DND-41 (cell line): Measurements from ENCODE around the gene RFK.

Experiments used
- ATAC-seq: fragments of 200-7000 bp; cut with Tn5 transposase; 3 replicates; pipeline ENCODE4 v1.9.1; 2021; ENCODE audit warnings: low read depth; ENCODE audit not compliant: insufficient read depth
- DNase-seq: peaks from one replicate; pipeline ENCODE4 v3.0.0-alpha.2; 2020
- H2AFZ ChIP-seq: 2 replicates; pipeline ENCODE4 v1.6.0; 2012; ENCODE audit warnings: low read depth, low read length
- H3K27ac ChIP-seq: 2 replicates; pipeline ENCODE4 v1.5.1; 2012; ENCODE audit warnings: low read length, inconsistent platforms
- H3K27me3 ChIP-seq: fragments of 200-600 bp; sonication (generic); 2 replicates; pipeline ENCODE4 v1.6.0; 2012; ENCODE audit warnings: low read length, mild to moderate bottlenecking, inconsistent platforms; ENCODE audit not compliant: insufficient read depth, poor library complexity
- H3K36me3 ChIP-seq: 2 replicates; pipeline ENCODE4 v1.5.1; 2012; ENCODE audit warnings: low read length, inconsistent platforms; ENCODE audit not compliant: insufficient read depth
- H3K4me1 ChIP-seq: 2 replicates; pipeline ENCODE4 v1.5.1; 2012; ENCODE audit warnings: mild to moderate bottlenecking, low read length; ENCODE audit not compliant: insufficient read depth
- H3K4me2 ChIP-seq: 2 replicates; pipeline ENCODE4 v1.6.0; 2012; ENCODE audit warnings: mild to moderate bottlenecking, moderate library complexity, low read length, inconsistent platforms; ENCODE audit not compliant: insufficient read depth
- H3K4me3 ChIP-seq, 2 experiments: fragments of 200-600 bp in 1 of 2; shearing (Covaris generic) in 1 of 2; 2 replicates each; pipeline ENCODE4 v1.5.1; 2012 to 2016; ENCODE audit warnings: inconsistent platforms in 2 of 2, low read length in 2 of 2, mild to moderate bottlenecking in 2 of 2, low read depth in 1 of 2, moderate library complexity in 1 of 2
- H3K79me2 ChIP-seq: 2 replicates; pipeline ENCODE4 v1.6.0; 2012; ENCODE audit warnings: low read length, inconsistent platforms; ENCODE audit not compliant: insufficient read depth
- H3K9ac ChIP-seq: 2 replicates; pipeline ENCODE4 v1.6.0; 2012; ENCODE audit warnings: low read depth, mild to moderate bottlenecking, inconsistent platforms, low read length, moderate library complexity
- H3K9me3 ChIP-seq: 2 replicates; pipeline ENCODE4 v1.5.1; 2012; ENCODE audit warnings: low read length, moderate library complexity, mild to moderate bottlenecking, inconsistent platforms; ENCODE audit not compliant: insufficient read depth, severe bottlenecking
- H4K20me1 ChIP-seq: 2 replicates; pipeline ENCODE4 v1.6.0; 2012; ENCODE audit warnings: low read length; ENCODE audit not compliant: insufficient read depth
- EZH2 ChIP-seq: IDR thresholded peaks from 3 replicates; pipeline ENCODE4 v1.6.1; 2012; ENCODE audit warnings: borderline replicate concordance, low read depth, mild to moderate bottlenecking, moderate library complexity, low read length, inconsistent platforms; ENCODE audit not compliant: severe bottlenecking
- TF ChIP-seq, protein P1 (sequence below): IDR thresholded peaks from 2 replicates; pipeline ENCODE4 v1.5.1; 2012; ENCODE audit warnings: borderline replicate concordance, low read length, moderate library complexity, mild to moderate bottlenecking; ENCODE audit not compliant: poor library complexity, severe bottlenecking; ENCODE audit errors: extremely low read depth

Gene RFK

GRCh38 chr9:76396597-76396996 lies 2.4 kb upstream of the RFK start:
- TF ChIP-seq, protein P1, sequence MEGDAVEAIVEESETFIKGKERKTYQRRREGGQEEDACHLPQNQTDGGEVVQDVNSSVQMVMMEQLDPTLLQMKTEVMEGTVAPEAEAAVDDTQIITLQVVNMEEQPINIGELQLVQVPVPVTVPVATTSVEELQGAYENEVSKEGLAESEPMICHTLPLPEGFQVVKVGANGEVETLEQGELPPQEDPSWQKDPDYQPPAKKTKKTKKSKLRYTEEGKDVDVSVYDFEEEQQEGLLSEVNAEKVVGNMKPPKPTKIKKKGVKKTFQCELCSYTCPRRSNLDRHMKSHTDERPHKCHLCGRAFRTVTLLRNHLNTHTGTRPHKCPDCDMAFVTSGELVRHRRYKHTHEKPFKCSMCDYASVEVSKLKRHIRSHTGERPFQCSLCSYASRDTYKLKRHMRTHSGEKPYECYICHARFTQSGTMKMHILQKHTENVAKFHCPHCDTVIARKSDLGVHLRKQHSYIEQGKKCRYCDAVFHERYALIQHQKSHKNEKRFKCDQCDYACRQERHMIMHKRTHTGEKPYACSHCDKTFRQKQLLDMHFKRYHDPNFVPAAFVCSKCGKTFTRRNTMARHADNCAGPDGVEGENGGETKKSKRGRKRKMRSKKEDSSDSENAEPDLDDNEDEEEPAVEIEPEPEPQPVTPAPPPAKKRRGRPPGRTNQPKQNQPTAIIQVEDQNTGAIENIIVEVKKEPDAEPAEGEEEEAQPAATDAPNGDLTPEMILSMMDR, result no peak
- no peak for TF ChIP-seq EZH2

DNA sequence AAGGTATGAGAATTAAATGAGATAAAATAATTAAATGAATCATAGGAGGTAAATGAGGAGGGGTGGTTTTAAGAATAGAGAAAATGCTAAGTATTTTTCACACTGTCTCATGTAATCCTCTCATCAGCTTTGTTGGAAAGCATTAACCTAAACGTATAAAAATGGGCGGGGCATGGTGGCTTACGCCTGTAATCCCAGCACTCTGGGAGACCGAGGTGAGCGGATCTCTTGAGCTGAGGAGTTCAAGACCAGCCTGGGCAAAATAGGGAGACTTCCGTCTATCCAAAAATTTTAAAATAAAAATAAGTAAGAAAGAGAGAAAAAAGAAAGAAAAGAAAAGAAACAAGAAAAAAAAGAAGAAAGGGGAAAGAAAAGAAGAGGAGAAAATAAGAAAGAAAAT lies 1.9 kb upstream of the RFK start:
- H3K9ac ChIP-seq, result no peak overlapping the region
- no peak overlapping the region for H3K4me3 ChIP-seq
- no peaks in the 10 kb centered on the region for H4K20me1 ChIP-seq
- no peaks in the 10 kb centered on the region for H3K9me3 ChIP-seq
- peaks cover 23% of the 10 kb centered on the region for H3K79me2 ChIP-seq
- no peak for ATAC-seq
- H3K27me3 ChIP-seq, result no peaks in the 10 kb centered on the region
- TF ChIP-seq EZH2, result no peak
- TF ChIP-seq, protein P1, result no peak
- H3K4me1 ChIP-seq, result peaks cover 25% of the 10 kb centered on the region
- no peak overlapping the region for H3K27ac ChIP-seq
- no peak overlapping the region for H2AFZ ChIP-seq
- H3K4me2 ChIP-seq, result no peak overlapping the region
- peaks cover 12% of the 10 kb centered on the region for H3K36me3 ChIP-seq
- no peak for DNase-seq

More at GRCh38 chr9:76396597-76396996, 2.4 kb upstream of the RFK start:
- H3K79me2 ChIP-seq, result peaks cover 21% of the 10 kb centered on the region
- H2AFZ ChIP-seq, result no peak overlapping the region
- no peak for DNase-seq
- no peak overlapping the region for H3K4me2 ChIP-seq
- ATAC-seq, result no peak
- no peak overlapping the region for H3K4me3 ChIP-seq
- H3K27me3 ChIP-seq, result no peaks in the 10 kb centered on the region
- no peaks in the 10 kb centered on the region for H4K20me1 ChIP-seq
- H3K9me3 ChIP-seq, result no peaks in the 10 kb centered on the region
- no peak overlapping the region for H3K27ac ChIP-seq
- H3K36me3 ChIP-seq, result peaks cover 12% of the 10 kb centered on the region
- H3K9ac ChIP-seq, result no peak overlapping the region
- peaks cover 25% of the 10 kb centered on the region for H3K4me1 ChIP-seq

- Histone ChIP-seq H3K27ac (0 out of 2 replicates have a peak overlapping the region, but pooled peaks have one; percentile 1), H3K27me3 (no peaks in the 10 kb centered on the region), H2AFZ (peak overlapping the region; percentile 99), H4K20me1 (no peaks in the 10 kb centered on the region), H3K9me3 (no peaks in the 10 kb centered on the region), H3K4me1 (peaks cover 29% of the 10 kb centered on the region), H3K36me3 (peaks cover 16% of the 10 kb centered on the region), H3K4me3 (peak overlapping the region; percentile 92 to 96; a peak in 3 of 4 replicates), H3K9ac (peak overlapping the region; percentile 88), H3K79me2 (peaks cover 24% of the 10 kb centered on the region), H3K4me2 (peak overlapping the region; percentile 98)
- ATAC-seq (no peak), DNase-seq (no peak)
- TF ChIP-seq EZH2, result no peak
- TF ChIP-seq, protein P1, result no peak
Measured at GRCh38 chr9:76395381-76395780, 1.2 kb upstream of the RFK start.

DNA sequence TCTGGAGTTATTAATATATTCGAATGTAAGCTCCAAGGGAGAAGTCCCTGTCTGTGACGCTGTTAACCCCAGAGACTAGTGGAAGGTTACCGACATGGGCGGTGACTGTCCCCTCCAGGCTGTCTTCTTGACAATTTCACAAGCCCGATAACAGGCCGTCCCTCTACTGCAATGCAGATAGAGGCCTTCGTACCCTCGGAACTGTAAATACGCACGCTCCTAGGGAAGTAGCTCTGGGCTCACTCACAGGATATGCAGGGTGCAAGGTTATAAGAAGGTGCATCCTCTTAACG lies 680 bp upstream of the RFK start:
- H3K4me2 ChIP-seq, result peak overlapping the region; percentile 98
- H3K9me3 ChIP-seq, result no peaks in the 10 kb centered on the region
- no peak for TF ChIP-seq EZH2
- TF ChIP-seq, protein P1, result no peak
- peaks cover 16% of the 10 kb centered on the region for H3K36me3 ChIP-seq
- DNase-seq (peak; percentile 59), ATAC-seq (peak; percentile 67)
- H3K9ac ChIP-seq, result peak overlapping the region; percentile 88
- H3K27ac ChIP-seq, result peak overlapping the region; percentile 91
- no peaks in the 10 kb centered on the region for H4K20me1 ChIP-seq
- no peaks in the 10 kb centered on the region for H3K27me3 ChIP-seq
- H3K4me3 ChIP-seq, result peak overlapping the region; percentile 92 to 96
- H3K4me1 ChIP-seq, result peaks cover 29% of the 10 kb centered on the region
- peak overlapping the region; percentile 99 for H2AFZ ChIP-seq
- H3K79me2 ChIP-seq, result peaks cover 24% of the 10 kb centered on the region
